Endothelial cell of hepatic sinusoid (primary cell): ENCODE results near the gene COASY.

ENCODE experiments used
- in situ Hi-C: cut with HindIII; loops from 2 replicates; pipeline ENCODE4 v1.10.0; 2017; ENCODE audit warnings: low sequenced_read_pairs

Gene COASY

DNA sequence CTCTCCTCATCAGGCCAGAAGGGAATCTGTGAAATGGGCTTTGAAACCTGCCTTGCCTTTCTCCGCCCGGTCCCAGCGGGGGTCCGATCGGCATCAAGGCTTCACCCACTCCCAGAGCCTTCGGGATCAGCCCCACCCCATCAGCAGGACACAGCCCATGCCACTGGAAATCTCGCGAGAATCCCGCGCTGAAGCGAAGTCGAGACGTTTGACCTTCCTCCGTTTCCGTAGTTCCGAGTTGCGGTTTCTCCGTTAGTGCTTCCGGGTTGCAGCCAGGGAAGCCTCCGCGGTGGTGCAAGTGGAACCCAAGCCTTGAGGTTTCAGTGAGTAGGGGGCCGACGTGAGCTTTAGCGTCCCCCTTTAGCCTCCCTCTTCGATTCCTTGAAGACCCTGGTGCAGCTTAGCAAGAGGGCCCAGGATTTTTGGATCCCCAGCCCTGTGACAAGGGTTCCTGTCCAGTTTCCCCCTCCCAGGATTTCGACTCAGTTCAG, at the start of gene COASY:
TSS of gene COASY (plus strand) at position 252 of the 491 bp plus-strand sequence. CDS start 475 bp downstream, outside the sequence.
- in situ Hi-C loops = no loop called here

DNA sequence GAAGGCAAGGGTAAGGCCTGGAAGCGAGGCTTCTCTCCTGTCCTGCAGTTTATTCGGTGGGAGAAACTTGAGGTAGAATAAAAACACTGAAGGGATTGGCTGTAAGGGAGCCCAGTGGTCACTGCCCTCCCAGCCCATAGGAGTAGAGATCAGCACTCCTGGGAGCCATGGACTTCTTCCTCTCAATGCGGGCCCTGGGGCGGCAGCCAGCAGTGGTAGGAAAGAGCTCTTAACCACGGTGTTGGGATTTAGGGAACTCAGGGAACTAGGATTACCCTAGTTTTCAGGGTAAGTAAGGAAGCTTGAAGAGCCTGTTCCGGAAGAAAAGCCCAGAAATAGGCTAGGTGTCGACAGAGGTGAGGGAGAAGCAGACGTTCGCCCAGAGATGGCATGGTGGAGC, 49.7 kb upstream of the COASY start:
- in situ Hi-C loops = loop anchor here (10.0 kb wide), 1 partner anchor 307 kb away; no protein-coding TSS in a partner anchor

DNA sequence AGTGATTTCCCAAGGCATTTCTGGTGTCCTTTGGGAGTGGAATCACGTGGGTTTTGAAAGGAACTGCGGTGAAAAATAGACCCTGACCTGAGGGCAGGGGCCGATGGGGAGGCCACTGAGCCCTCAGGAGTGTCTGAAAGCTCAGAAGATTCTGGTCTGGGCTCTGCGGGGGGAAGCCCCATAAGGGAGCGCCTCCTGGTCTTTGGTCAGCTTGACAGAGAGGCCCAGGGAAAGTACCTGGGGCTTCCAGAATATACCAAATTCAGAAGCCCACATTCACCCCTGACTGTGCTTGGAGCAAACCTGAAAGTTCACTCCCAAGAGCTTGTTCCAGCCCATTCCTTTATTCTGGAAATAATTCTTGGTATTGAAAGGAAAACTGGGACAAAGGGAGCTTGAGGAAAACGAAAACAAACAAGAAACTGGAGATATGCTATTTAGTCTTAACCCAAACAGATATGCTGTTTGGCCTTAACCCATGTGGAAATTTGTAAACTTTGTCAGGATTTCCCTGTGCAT, 49.2 kb upstream of the COASY start:
- in situ Hi-C loops = loop anchor here (10.0 kb wide), 1 partner anchor 308 kb away; no protein-coding TSS in a partner anchor

DNA sequence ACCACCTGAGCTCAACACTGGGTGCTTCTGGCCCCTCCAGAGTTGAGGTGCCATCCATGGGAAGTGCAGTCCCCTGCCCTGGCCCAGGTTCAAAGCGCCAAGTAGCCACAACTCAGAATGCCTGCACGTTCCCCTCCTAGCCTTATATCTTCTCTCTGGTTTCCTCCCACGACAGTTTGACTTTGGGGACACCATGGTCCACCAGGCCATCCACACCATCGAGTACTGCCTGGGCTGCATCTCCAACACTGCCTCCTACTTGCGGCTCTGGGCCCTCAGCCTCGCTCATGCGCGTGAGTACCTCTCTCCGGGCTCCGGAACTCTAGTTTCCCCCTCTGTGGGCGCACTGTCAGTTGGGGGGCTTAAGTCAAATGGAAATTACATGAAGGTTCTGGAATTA, 48.3 kb upstream of the COASY start:
- in situ Hi-C loops = loop anchor here (10.0 kb wide), 1 partner anchor 309 kb away; no protein-coding TSS in a partner anchor

DNA sequence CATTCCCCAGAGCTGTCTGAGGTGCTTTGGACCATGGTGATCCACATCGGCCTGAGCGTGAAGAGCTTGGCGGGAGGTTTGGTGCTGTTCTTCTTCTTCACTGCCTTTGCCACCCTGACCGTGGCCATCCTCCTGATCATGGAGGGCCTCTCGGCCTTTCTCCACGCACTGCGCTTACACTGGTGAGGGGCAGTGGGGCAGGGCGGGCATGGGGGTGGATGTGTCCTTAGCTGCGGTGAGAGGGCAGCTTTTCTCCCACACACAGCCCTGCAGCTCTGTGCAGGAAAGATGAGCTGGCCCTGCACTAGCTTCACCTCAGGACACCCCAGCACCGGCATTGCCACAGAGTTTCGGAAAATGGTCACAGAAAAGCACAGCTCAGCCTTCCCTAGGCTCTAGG, 47.7 kb upstream of the COASY start:
- in situ Hi-C loops = loop anchor here (10.0 kb wide), 1 partner anchor 309 kb away; no protein-coding TSS in a partner anchor

DNA sequence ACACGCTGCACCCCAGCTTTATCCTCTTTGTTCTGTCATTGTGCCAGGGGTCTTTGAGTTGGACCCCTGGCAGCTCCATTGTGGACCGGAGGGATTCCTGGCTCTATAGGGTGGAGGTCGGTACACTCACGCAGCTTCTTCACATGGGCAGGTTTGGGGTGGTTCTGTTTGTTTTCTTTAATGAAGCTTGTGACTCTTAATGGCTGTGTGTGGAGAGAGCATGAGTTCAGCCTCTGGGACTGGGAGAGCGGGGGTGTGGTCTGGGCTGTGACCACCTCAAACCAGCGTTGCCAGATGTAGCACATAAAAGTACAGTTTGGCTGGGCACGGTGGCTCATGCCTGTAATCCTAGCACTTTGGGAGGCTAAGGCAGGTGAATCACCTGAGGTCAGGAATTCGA, 47.1 kb upstream of the COASY start:
- in situ Hi-C loops = loop anchor here (5.0 to 10.0 kb wide), 2 partner anchors 93 to 310 kb away; partner anchors contain the start of gene CAVIN1

DNA sequence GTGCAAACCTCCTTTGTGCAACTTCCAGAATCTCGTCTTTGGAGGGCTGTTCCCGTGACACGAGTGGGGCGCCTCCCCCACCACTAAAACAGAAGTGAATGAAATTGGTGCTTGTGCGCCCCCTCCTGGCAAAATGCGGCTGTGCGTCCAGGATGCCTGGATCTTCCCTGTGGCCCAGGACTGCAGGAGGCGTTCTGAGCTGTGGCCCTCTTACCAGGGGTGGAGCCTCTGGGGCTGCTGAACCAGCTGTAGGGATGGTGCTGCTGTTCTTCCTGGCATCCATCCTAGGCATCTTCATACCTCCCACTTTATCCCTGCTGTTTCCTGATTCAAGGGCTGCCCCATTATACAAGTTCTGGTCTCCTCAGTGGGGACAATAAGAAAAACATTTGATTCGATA, 44.4 kb upstream of the COASY start:
- in situ Hi-C loops = loop anchor here (5.0 to 10.0 kb wide), 2 partner anchors 95 to 313 kb away; partner anchors contain the start of gene CAVIN1

DNA sequence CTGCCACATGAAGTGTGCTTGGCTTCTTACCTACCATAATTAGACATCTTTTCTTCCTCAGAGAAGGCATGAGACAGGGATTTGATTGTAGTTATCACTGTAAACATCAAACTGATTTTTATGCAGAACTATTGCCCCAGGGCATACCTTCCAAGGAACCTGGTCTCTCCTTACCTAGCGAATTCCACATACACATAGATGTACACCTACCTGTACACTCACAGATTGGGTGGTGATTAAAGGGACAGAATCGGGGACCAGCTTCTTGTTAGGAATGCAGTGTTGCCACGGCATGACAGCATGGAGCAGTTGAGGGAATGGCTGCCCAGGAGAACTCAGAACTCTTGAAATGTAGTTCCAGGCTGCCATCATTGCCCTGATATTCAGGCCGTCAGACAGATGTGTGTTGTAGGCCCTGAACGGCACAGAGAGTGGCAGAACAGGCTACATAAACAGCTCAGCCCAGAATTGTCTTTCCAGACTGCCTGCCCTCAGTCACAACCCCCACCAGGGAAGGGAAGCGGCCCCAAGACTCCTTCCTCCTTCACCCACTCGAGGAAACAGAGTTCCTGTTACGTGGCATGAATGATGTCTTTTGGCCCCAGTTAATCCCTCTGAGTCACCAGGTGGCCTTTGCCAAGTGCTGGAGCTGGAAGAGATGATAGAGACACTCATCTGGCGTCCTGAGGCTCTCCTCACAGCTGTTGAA, 43.7 kb upstream of the COASY start:
- in situ Hi-C loops = loop anchor here (5.0 to 10.0 kb wide), 2 partner anchors 96 to 313 kb away; partner anchors contain the start of gene CAVIN1

DNA sequence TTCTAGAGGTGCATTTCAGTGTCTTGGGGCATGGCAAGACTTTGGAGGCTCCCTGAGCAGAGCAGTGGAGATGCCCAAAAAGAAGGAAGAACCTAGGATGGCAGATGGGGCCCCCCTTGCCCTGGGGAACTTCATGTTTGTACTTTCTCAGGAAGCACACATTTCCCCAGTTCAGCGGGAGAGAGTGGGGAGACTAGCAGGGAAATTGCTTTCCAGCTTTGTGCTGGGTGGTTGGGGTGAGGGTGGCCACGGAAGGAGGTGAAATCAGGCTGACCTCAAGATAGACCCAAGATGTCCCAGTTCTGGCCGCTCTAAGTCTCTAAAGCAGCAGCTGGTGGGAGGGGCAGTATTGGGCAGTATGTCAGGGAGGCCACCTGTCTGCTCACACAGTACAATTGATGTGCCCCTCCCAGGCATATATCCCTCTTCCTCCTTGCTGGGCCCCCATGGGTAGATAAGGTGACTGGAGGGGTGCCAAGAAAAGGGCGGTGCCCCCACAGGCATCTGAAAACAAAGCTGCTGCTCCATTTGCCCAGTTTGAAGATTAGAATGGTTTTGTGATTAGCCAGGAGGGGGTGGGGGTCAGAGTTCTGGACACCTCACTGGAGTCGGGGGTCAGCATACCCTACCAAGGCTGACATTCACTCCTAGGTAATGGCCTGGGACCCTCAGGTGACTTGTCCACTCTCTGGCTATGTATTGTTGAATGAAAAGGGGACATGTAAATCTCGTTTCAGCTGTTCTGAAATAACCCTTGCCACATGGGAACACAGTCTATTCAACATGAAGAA, 43.0 kb upstream of the COASY start:
- in situ Hi-C loops = loop anchor here (5.0 to 10.0 kb wide), 2 partner anchors 97 to 314 kb away; partner anchors contain the start of gene CAVIN1

DNA sequence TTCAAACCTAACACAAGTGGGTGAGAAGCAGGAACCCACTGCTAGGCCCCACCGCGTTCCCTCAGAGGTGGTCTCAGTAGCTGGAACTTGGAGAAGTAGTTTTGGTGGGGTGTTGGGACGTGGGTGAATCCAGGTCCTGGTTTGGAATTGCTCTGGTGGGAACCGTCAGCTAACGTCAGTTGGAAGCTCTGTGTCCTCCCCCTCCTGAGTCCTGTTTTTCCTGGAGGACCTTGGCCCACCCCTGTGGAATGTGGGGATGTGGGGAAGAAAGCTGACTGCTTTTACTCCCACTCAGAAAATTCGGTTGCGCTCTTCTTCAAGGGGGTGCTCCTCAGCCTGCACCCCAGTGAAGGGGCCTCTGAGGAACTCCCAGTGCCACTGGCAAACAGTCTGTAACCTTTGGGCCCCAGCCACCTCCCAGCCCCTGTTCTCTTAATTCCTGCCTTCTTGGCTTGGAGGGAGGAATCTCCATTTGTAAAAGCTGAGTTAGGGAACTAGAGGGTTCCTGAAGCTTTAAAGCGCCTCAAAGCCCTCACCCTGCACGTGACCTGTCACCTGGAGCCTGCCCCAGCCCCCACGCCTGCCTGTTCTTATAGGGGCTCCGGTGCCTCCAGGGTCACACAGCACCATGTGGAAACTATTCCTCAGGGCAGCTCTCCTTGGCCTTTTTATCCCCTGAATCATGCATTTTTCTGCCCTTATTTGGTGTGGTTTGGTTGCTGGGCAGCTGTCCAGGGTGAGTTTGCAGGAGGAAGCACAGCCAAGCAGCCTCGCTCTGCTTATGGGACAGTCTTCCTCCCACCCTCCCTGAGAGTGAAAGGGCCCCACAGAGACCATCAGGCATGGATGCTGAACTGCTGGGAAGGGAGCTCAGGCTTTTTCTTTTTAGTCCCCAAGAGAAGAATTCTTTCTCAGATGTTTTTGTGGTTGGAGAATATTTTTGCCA, 42.1 kb upstream of the COASY start:
- in situ Hi-C loops = loop anchor here (5.0 to 10.0 kb wide), 3 partner anchors 98 to 315 kb away; partner anchors contain the start of gene CAVIN1

DNA sequence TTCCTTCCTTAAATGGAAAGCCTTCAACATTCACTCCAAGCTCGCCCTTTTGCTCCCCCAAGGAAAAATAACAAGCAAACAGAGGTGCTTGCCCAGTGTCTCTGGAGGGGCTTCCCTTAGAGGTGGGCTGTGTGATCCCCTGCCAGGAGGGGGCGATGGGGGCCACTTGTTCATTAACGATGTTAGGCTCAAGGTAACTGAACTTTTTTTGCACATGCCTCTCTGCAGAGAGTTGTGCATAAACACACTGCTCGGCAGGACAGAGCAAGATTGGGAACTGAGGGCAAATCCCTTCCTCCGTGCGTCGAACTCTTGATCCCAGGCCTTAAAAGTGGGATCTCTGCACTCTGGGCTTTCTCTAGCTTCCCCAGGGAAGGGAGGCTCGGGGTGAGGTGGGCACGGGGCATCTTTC, 41.4 kb upstream of the COASY start:
- in situ Hi-C loops = loop anchor here (5.0 kb wide), 1 partner anchor 208 kb away; no protein-coding TSS in a partner anchor

DNA sequence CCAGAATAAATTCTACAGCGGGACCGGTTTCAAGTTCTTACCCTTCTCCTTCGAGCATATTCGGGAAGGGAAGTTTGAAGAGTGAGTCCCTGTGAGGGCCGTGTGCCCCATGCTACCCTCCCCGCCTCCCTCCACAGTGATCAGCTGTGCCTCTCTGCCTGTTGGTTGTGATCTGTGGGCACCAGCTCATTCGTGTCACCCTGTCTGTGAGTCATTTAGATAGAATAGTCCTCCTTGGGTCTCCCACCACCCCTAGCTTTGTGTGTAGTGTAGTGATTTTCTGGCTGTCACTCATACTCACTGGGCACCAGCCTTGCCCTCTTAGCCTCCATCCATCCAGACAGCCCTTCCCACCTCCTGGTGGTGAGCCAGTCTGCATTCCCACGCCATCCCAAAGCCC, 40.9 kb upstream of the COASY start:
- in situ Hi-C loops = loop anchor here (5.0 kb wide), 1 partner anchor 209 kb away; no protein-coding TSS in a partner anchor

DNA sequence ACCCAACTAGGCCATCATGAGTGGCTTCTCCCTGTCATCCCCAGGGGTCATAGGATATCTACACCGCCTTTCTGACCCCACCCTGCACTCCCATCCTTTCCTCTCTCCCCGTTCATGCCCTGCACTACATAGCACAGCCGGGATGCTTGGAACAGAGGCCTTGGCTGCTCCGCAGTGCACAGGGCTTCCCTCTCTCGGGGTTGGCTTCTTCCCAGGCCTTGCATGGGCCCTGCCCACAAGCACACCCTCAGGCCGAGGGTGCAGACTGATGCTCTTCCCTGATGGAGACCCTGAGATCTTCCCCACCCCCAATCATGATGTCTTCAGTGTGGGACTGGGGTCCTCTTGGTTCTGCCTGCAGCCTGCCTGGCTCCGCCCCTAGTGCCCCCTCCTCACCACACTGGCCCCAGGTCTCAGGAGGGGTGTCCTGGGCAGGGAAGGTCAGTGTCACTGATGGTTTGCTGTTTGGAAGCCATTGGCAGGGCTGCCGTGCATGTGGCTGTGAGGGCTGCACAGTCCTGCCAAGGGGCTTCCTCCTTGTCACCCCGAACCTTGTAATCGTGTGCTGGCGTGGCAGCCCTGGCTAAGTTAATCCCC, 40.2 kb upstream of the COASY start:
- in situ Hi-C loops = loop anchor here (5.0 kb wide), 1 partner anchor 209 kb away; no protein-coding TSS in a partner anchor

DNA sequence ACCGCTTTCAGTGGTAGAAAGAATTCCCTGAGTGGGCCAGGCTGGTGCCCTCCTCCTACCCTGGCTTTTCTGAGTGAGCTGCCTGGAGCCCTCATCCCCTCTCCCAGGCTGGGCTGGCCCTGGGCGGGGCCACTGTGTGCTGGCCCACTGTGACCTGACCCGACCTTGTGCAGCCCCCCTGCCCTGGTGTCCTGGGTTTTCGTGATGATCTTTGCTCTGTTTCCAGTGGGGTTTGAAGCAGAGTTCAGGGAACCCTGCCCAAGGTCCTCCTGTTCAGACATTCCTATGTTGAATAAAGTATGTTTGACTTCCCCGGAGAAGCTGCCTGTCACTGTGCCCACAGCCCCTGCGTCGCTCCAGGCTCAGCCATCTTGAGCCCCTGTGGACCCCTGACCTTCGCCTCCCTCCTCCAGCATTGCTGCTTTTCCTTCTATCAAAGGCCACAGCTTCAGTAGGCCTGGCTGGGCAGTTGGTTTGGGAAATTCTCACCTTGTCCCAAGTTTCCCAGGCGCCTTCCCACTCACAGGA, 39.6 kb upstream of the COASY start:
- in situ Hi-C loops = loop anchor here (5.0 kb wide), 1 partner anchor 210 kb away; no protein-coding TSS in a partner anchor

DNA sequence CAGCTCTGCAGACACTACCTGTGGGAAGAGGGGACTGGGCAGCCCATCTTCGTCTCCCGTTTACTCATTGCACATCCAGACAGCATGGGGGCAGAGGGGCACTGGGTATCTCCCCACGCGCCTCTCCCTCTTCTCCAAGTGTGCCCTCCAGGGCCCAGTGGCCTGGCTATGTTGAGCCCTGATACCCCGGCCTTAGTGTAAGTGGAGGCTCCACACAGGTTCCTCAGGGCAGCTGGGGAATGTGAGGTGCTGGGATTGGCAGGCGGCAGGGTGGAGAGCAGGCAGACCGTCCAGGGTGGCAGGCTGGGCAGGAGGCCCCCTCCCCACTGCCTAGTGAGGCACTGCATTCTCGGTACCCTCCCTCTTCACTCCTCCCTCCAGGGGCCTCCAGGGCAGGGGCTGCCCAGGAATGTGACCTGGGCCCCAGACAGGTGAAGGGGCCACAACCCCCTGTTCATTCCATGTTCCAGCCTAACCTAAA, 39.1 kb upstream of the COASY start:
- in situ Hi-C loops = loop anchor here (5.0 kb wide), 1 partner anchor 211 kb away; no protein-coding TSS in a partner anchor

DNA sequence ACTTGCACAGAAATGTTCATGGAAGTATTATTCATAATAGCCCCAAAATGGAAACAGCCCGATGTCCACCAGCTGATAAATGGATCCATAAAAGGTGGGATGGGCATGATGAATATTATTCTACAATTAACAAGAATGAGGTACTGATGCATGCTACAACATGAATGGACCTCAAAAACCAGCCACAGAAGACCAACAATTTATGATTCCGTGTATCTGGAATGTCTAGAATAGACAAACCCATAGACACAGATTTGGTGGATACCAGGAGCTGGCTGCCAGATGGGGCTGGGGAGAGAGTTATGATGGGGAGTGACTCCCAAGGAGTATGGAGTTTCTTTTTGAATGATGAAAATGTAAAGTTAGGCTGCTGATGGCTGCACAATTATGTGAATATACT, 36.7 kb upstream of the COASY start:
- in situ Hi-C loops = no loop called here

DNA sequence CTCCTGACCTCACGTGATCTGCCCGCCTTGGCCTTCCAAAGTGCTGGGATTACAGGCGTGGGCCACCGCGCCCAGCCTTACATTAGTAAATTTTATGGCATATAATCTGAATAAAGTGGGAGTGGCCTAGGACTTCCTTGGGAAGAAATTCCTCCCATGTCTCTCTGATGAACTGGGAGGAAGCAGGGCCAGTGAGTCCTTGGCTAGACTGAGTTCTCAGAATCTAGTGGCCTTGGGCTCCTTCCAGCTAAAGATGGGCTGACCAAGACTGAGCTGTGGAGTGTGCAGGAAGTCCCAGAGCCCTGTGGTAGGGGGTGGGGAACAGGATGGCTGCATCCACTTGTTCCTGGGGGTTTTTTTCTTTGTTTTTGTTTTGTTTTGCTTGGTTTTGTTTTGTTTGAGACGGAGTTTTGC, 35.9 kb upstream of the COASY start:
- in situ Hi-C loops = no loop called here

DNA sequence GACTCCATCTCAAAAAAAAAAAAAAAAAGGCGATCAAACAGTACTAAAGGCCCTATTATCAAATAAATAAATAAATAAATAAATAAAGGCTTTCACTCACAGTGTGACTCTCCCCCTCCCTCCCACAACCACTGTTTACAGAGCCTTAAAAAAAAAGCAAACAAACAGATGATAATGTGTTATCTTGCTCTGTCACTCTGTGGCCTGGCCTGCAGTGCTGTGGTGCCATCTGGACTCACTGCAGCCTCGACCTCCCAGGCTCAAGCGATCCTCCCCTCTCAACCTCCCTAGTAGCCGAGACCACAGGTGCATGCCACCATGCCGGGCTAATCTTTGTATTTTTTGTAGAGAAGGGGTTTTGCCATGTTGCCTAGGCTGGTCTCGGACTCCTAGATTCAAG, 34.0 kb upstream of the COASY start:
- in situ Hi-C loops = no loop called here

DNA sequence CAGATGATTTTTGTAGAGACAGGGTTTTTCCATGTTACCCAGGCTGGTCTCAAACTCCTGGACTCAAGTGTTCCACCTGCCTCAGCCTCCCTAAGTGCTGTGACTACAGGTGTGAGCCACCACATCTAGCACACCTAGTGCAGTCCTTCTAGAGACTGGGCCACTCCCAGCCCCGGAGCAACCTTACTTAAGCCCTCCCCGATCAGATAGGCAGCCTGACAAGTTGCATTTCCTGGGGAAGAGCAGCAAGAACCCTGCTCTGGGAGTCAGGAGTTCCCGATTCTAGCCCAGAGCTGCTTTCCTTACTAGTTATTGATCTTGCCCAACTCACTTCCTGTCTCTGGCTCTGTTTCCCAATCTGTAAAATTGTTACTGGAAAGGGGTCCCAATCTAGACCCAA, 32.9 kb upstream of the COASY start:
- in situ Hi-C loops = no loop called here
